Stimulated activated CD8-positive, alpha-beta memory T cell treated with anti-CD3 and anti-CD28 coated beads, Interleukin-2, amount 100 ng/mL, for 1 hour (primary cell): ENCODE results near the gene RASGRF2.

Experiments
- DNase-seq, 2 donors: peaks; one replicate each; pipeline ENCODE4 v3.0.0-alpha.2; 2020; ENCODE audit warnings: low read depth in 2 of 2

Gene RASGRF2

GRCh38 chr5:81140441-81140840, 180.3 kb downstream of the RASGRF2 start:
- no peak for DNase-seq

- no peak for DNase-seq
Measured at GRCh38 chr5:81140943-81141342, 180.8 kb downstream of the RASGRF2 start.

- DNase-seq: no peak
Measured at GRCh38 chr5:81142108-81142507, 181.9 kb downstream of the RASGRF2 start.

- DNase-seq: no peak
Measured at GRCh38 chr5:81145329-81145935, 185.3 kb downstream of the RASGRF2 start.

- DNase-seq: no peak
Measured at GRCh38 chr5:81146031-81146430, 185.9 kb downstream of the RASGRF2 start.

GRCh38 chr5:81147011-81147885, 187.1 kb downstream of the RASGRF2 start:
- no peak for DNase-seq

- no peak for DNase-seq
Measured at GRCh38 chr5:81147886-81148571, 187.9 kb downstream of the RASGRF2 start.

GRCh38 chr5:81151546-81151945, 191.4 kb downstream of the RASGRF2 start:
- DNase-seq: no peak

- no peak for DNase-seq
Measured at GRCh38 chr5:81154725-81155124, 194.6 kb downstream of the RASGRF2 start.

GRCh38 chr5:81156732-81157131, 196.6 kb downstream of the RASGRF2 start:
- no peak for DNase-seq

- no peak for DNase-seq
Measured at GRCh38 chr5:81161012-81161601, 200.9 kb downstream of the RASGRF2 start.

- no peak for DNase-seq
Measured at GRCh38 chr5:81162501-81162900, 202.3 kb downstream of the RASGRF2 start.

GRCh38 chr5:81163651-81164050, 203.5 kb downstream of the RASGRF2 start:
- DNase-seq: no peak

GRCh38 chr5:81164476-81164875, 204.3 kb downstream of the RASGRF2 start:
- DNase-seq: no peak

GRCh38 chr5:81164936-81165335, 204.8 kb downstream of the RASGRF2 start:
- DNase-seq: no peak

GRCh38 chr5:81165493-81166119, 205.4 kb downstream of the RASGRF2 start:
- DNase-seq: peak; percentile 12 to 16

GRCh38 chr5:81166430-81166829, 206.3 kb downstream of the RASGRF2 start:
- DNase-seq: no peak

GRCh38 chr5:81167078-81167477, 206.9 kb downstream of the RASGRF2 start:
- no peak for DNase-seq

GRCh38 chr5:81167544-81167943, 207.4 kb downstream of the RASGRF2 start:
- DNase-seq: no peak

GRCh38 chr5:81169924-81170323, 209.8 kb downstream of the RASGRF2 start:
- DNase-seq: no peak

GRCh38 chr5:81171769-81172168, 211.6 kb downstream of the RASGRF2 start:
- no peak for DNase-seq

GRCh38 chr5:81172710-81173109, 212.5 kb downstream of the RASGRF2 start:
- no peak for DNase-seq
